Colon (tissue), 2 donors: ENCODE results near the gene DDX54.
A peak's percentile ranks its signal among the peaks of the same experiment; 100 is the strongest.

ENCODE experiments used
- FAIRE-seq: peaks from 2 replicates; lab custom pipeline; 2012; peaks lifted over from hg19 to GRCh38; lab: Jason Lieb, UNC
- donor health status: control.
- donor health status: control.

DDX54 gene, protein sequence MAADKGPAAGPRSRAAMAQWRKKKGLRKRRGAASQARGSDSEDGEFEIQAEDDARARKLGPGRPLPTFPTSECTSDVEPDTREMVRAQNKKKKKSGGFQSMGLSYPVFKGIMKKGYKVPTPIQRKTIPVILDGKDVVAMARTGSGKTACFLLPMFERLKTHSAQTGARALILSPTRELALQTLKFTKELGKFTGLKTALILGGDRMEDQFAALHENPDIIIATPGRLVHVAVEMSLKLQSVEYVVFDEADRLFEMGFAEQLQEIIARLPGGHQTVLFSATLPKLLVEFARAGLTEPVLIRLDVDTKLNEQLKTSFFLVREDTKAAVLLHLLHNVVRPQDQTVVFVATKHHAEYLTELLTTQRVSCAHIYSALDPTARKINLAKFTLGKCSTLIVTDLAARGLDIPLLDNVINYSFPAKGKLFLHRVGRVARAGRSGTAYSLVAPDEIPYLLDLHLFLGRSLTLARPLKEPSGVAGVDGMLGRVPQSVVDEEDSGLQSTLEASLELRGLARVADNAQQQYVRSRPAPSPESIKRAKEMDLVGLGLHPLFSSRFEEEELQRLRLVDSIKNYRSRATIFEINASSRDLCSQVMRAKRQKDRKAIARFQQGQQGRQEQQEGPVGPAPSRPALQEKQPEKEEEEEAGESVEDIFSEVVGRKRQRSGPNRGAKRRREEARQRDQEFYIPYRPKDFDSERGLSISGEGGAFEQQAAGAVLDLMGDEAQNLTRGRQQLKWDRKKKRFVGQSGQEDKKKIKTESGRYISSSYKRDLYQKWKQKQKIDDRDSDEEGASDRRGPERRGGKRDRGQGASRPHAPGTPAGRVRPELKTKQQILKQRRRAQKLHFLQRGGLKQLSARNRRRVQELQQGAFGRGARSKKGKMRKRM

DNA sequence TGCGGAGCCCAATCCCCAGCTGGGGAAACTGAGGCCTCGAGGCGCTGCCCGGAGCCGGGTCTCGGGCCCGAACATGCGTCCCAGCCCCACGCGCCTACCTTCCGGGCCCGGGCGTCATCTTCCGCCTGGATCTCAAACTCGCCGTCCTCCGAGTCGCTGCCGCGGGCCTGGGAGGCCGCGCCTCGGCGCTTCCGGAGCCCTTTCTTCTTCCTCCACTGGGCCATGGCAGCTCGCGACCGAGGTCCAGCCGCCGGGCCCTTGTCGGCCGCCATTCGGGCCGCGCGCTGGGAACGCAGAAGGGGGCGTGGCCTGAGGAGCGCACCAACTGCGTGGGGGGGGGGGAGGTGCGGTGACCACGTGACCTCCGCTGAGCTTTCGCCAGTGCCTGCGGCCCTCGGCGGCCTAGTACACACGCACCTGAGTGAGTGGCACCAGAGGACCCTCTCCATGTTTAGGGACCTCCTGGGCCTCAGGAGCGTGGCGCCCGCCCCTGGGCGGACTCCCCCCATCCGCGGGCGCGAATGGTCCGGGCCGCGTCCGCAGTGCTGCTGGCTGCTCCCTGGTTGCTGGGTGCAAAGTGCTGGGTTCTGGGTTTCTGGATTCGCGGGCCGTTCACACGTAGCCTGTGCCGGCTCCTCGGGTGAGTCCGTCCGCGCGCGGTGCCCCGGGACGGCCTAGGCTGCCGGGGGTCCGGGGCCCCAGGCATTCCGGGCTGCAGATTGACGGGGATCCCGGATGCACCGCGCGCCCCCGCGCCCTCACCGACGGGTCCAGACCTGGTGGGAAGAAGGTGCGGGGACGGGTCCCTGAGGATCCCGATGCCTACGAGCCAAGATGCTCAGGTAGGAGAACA, at the start of gene DDX54, which contains the start of gene RITA1:
Gene DDX54, minus strand, starts transcription at position 299 of the 853 bp plus-strand sequence. Its CDS starts 27 bp downstream, at position 272.
Gene RITA1, plus strand, starts transcription at position 542 of the 853 bp plus-strand sequence. CDS start 1,026 bp downstream, outside the sequence.
- FAIRE-seq = no peak

DNA sequence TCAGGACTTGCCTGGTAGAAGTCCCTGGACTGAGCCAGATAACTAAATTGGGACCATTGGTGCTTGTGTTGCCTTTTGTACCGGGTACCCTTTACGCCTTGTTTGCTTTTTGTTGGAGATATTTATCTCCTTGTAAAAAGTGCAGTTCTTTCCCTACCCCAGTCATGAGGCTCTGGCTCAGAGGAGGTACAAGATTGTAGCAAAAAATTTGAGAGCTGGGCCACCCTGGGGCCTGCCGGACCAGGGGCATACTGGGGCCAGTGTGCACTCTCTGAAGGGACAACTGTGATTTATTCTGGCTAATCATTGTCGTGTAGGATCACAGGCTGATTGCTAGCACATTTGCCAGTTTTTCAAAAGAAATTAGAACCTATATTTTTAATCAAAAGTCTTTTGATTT, 49.2 kb upstream of the DDX54 start:
- FAIRE-seq = no peak

DNA sequence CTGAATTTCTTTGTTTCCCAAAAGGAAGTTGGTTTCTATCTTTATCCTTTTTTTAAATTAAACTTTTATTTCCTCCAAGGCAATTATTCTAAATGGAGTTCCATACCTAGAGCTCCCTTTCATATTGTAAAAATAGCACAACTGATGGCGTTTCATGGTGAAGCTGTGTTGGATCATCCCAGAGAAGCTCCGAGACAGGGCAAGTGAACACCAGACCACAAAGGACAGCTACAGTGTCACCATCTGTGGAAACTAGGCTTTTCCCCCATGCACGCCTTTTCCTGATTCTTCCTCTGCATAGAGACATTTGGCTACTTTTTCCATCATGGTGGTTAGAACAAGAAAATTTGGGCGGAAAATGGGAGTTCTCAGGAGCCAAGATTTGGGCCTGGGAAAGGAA, 48.7 kb upstream of the DDX54 start:
- FAIRE-seq = no peak

DNA sequence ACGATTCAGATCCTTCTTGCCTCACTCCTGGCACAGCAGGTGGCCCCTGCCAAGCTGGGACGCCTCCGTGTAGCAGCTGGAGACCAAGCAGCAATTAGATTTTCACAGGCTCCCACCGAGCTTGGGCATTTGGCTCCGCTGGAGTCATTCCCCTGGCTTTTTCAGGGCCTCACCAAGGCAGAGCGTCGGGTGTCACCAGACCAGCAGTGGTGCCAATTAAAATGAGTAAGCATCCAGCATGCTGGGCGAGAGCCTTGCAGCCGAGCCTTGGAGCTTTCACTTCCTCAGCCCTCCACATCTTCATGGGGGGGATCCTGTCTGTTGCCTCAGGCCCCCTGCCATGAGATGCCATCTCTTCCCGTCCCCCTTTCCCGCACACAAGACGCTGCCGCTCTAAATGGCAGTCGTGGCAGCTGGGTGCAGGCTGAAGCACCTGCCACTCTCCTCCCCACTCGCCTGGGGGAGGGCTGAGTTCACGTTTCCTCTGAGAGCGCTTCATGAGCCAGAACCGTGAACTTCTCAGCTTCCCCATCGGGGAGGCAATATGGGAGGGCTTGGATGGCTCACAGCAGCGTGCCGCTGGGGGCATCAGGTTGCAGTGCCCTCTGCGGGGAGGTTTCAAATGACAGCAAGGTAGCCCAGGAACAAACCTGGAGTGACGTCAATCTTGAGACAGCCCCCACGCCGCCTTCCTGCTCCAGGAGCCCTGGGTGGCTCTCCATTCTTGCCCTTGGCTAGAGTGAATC, 47.7 kb upstream of the DDX54 start:
- no peak for FAIRE-seq

DNA sequence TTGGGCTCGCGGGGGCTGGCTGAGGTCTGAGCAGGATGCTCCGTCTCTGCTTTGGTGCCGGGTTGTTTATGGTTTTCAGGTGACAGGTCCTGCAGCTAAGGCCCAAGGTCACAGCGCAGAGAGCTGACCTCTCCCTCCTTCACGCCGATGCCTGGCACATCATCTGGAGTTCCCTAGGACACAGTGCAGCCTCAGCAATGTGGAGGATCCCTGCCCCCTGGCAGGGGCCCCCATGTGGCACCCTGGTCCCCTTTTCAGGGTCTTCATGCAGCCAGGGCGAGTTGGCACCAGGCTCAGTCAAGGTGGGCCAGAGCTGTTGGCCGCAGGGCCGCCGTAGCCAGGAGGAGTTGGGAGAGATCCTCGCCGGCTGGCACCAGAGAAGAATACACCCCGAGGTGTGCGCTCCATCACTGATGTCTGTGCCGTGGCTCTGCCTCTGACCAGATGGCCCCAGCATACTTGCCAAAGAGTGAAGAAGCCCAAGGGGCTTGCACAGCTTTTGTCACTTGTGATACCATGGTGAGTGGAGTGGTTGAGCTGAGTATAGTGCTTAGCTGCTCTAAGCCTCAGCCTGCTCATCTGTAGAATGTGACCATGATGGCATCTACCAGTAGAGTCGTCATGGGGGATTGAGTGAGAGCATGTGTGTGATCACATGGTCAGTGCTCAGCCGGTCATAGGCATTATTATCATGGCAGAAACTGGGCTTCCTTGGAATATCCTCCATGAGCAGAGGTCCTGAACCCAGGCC, 47.0 kb upstream of the DDX54 start:
- FAIRE-seq = no peak

DNA sequence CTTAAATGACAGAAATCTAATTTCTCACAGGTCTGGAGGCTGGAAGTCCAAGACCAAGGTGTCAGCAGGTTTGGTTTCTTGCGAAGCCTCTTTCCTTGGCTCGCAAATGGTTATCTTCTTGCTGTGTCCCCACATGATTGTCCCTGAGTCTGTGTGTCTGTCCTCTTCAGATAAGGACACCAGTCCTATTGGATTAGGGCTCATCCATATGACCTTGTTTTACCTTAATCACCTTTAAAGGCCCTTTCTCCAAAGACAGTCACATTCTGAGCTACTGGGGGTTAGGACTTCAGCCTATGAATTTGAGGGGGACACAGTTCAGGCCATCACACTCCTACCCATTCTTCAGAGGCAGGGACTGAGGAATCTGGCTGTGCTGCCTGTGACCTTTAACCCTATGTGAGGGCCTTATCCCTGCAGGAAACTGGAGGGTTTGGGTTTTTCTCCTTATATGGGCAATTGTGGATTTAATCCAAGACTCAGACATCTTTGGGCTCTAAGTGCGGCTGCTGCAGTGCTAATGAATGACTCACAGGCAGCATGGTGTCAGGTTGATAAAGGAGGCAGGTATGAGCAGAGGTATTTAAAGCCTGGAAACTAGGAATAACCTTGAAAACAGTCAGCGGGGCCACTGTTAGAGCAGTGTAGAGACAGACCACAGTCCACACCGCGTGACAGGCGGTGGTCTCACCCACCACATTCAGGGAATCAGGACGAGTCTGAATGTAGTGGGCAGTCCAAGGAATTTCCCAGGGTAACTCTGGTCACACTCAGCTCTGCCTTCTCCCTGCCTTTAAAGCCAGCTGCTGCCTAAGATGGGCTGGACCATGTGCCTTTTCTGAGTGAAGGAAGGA, 46.2 kb upstream of the DDX54 start:
- no peak for FAIRE-seq

DNA sequence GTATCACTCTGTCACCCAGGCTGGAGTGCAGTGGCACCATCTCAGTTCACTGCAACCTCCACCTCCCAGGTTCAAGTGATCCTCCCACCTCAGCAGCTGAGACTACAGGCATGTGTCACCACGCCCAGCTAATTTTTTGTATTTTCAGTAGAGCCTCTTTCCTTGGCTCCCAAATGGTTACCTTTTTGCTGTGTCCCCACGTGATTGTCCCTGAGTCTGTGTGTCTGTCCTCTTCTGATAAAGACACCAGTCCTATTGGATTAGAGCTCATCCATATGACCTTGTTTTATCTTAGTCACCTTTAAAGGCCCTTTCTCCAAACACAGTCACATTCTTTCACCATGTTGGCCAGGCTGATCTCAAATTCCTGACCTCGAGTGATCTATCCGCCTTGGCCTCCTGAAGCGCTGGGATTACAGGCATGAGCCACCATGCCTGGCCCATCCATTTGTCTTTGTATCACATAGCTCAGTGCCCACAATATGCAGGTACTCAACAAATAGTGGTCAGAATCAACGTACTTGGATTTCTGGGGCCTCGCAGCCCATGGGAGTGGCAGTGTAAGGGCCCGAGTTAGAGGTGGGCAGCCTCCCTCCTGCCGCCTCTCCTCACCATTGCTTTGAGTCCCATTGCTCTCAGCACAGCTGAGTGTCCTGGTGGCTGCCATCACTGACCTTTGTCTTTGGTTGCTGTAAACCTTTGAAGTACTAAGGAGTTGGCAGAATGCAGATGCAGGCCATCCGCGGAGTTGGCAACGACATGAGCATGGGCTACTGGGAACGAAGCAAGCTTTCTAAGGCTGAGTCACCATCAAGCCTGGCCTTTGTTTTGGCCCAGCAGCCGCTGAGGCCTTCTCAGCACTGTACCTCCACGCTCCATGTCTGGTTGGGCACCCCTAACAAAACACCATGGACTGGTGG, 45.3 kb upstream of the DDX54 start:
- FAIRE-seq = no peak

DNA sequence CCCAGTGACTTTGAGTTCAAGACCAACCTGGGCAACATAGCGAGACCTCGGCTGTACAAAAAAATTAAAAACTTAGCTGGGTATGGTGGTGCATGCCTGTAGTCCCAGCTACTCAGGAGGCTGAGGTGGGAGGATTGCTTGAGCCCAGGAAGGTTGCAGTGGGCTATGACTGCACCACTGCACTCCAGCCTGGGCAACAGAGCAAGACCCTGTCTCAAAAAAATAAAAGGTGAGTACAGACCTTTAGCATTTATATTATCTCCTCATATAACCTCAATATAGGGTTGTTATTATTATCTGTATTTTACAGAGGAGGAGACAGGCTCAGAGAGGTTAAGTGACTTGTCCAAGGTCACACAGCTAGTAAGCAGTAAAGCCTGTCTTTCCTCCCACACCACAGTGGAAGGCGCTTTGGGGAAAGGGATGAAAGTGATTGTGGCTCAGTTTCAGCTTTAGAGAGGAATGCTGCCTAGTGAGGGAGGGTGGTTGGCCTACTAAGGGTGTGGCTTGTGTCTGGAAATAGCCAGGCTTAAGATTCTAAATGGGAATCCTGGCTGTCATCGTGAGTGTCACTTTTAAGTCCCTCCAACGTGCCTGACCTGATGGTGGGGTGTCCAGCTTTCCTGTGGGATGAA, 43.2 kb upstream of the DDX54 start:
- FAIRE-seq = no peak

DNA sequence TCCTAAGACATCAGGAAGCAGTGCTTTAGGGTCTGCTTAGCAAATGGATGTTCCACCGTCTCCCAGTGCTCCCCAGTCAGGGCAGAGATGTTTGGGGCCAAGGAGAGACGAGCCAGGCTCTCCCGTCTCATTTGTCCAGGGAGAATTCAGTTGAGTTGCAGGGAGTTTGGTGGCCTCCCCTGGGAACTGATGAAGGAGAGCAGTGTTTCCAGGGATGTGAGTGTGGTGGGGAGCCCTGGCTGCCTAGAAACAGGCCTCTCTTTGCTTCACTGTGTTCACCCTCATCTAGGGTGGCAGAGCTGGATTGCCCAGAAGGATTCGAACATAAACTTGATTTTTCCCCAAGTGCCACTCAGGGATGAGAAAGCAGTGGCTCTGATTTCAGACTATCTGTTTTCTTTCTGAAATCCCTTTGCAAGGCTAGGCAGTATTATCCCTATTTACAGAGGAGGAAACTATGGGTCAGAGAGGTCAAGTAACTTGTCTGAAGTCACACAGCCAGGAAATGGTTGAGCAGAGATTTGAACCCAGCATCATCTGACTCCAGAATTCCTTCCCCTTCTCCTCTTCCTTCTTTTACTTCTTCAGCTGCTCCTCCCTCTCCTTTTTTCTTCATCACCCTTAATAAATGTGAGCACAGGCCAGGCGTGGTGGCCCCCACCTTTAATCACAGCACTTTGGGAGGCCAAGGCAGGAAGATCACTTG, 42.6 kb upstream of the DDX54 start:
- FAIRE-seq = no peak

DNA sequence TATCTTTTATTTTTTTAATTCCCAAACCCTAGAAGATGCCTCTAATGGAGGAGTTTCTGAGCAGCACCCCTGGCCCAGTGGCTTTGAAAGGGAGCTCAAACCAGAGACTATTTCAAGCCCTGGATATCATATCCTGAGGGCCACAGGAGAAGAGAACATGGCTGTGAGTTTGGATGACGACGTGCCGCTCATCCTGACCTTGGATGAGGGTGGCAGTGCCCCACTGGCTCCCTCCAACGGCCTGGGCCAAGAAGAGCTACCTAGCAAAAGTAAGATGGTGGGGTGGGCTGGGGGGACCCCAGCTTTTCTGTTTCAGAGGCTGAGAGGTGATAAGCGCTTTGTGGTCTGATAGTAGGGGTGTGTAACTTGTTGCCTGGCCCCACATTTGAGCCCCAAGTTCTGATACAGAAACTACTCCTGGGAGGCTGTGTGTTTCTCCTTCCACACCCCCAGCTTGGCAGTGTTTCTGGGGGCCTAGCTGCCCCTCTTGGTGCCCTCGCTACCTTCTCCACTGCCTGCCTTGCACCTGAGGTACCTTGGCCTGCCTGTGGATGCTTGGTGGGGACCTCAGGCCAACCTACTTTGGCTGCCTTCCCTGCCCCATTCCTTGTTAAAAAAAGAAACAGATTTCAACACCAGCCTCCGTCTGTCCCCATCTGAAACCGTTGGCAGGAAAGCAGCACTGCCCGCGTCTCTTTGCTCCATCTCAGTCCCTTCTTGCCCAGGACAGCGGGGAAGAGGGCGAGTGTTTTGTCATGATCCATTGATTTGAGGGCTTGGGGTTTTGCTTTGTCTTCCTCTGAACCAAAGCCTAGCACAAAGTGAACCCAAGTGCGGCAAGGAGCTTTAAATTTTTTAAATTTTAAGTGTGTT, 41.7 kb upstream of the DDX54 start:
- no peak for FAIRE-seq

DNA sequence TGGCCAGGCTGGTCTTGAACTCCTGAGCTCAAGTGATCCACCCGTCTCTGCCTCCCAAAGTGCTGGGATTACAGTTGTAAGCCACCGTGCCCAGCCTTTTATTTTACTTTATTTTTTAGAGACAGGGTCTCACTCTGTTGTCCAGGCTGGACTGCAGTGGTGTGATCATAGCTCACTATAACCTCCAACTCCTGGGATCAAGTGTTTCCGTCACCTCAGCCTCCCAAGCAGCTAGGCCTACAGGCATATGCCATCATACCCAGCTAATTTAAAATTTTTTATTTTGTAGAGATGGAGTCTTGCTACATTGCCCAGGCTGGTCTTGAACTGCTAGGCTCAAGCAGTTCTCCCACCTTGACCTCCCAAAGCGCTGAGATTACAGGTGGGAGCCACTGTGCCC, 39.7 kb upstream of the DDX54 start:
- no peak for FAIRE-seq

DNA sequence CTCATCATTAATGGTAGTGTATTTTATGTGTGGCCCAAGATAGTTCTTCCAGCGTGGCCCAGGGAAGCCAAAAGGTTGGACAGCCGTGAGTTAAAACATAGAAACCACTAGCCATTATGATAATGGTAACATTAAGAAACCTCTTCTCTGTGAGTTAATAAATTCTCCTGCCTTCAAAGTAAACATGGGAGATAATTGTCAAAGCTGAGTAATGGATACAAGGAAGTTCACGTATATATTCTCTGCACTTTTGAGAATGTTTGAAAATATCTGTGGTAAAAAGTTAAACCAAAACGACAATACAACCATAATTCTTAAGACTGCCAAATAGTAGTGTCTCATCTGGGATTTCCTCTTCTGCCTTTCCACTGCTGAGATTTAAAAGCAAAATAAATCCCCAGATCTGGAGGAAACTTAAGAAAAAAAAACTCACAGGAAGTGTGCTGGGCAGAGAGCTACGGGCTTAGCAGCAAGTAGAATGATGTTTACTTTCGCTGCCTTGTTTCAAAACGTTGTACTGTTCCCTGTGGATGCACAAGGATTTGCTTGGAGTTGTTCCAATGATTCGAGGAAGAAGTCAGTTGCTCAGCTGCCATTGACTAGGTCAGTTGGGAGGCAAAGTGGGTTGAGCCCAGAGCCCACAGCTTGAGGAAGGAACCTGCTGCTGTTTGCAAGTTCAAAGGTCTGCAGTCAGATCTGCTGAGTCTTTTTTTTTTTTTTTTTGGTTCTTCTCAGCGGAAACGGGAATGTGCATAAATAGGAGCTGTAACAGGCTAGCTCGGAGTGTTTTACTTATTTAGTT, 37.7 kb upstream of the DDX54 start:
- no peak for FAIRE-seq

DNA sequence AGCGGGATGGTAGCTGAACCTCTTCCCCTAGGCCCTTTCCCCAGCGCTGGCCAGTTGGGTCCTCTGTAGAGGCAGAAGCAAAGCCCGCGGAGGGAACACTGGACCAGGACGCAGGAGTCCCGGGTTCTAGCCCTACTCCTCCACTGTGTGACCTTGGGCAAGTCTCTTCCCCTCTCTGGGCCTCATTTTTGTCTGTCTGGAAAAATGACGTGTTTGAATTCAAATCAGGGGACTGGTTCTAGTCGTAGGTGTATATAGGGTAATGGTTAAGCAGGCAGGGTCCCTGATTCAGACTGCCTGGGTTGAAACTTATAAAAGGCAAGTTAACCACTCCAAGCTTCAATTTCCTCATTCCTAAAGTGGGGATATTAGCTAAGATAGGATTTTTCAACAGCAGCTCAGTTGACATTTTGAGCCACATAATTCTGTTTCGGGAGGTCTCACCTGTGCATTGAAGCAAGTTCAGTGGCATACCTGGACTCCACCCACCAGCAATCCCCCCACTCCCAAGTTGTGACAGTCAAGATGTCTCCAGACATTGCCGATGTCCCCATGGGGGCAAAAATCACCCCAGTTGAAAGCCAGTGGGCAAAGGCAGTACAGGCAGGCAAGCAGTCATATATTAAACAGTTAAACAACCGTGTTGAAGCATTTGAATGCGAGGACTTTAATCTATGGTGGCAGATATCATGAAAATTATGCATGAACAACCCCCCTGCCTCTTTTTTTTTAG, 36.9 kb upstream of the DDX54 start:
- no peak for FAIRE-seq

DNA sequence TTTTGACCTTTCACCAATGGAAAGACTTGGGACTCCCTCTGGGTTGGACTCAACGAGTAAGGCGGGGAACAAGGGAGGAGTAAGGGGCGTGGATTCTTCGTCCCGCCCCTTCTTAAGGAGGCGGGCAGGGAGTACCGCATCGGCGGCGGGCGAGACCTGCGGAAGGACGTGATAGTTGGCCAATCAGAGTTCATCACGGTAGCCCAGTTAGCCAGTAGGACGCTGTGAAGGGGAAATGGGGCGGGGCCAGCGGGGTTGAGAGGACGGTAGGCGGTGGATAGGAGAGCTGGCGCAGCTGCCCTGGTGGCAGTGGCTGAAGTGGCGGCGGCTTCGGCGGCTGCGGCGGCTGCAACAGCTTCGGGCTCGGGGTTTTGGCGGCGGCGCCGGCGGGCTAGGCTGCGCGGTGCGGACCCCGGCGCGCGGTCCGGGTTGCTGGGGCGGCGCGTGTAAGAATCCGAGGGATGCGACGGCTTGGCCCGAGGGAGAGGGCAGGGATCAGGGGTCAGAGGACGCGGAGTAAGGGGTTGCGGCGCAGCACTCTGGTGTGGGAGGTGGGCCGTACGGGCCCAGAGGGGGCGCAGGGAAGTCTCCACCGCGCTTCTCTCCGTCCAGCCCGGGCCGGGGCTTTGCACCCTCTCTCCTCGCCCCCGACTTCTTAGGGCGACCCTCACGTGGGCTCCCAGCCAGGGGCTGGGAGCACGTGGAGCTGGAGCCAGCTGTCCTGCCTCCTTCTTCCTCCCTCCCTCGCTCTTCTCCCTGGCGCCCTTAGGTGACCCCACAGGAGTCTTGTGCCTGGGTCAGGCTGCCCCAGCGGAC, 36.1 kb upstream of the DDX54 start, which contains the start of gene TPCN1:
Gene TPCN1, plus strand, starts transcription at position 284 of the 816 bp plus-strand sequence. CDS start 5,389 bp downstream, outside the sequence.
- peak; percentile 94 for FAIRE-seq
